Stimulated activated CD4-positive, alpha-beta T cell treated with anti-CD3 and anti-CD28 coated beads, Interleukin-4, amount 100 ng/mL, for 48 hours (primary cell): ENCODE measurements around the gene ATP9A.
"Not testable (repeated sequence)": the region's sequence is repeated elsewhere in the genome, so short reads cannot be mapped to it uniquely, and the experiment has no call there.

Source experiments
- DNase-seq, 2 donors: peaks; one replicate each; pipeline ENCODE4 v3.0.0-alpha.2; 2020; ENCODE audit warnings: low read depth in 2 of 2

The ATP9A gene

DNA sequence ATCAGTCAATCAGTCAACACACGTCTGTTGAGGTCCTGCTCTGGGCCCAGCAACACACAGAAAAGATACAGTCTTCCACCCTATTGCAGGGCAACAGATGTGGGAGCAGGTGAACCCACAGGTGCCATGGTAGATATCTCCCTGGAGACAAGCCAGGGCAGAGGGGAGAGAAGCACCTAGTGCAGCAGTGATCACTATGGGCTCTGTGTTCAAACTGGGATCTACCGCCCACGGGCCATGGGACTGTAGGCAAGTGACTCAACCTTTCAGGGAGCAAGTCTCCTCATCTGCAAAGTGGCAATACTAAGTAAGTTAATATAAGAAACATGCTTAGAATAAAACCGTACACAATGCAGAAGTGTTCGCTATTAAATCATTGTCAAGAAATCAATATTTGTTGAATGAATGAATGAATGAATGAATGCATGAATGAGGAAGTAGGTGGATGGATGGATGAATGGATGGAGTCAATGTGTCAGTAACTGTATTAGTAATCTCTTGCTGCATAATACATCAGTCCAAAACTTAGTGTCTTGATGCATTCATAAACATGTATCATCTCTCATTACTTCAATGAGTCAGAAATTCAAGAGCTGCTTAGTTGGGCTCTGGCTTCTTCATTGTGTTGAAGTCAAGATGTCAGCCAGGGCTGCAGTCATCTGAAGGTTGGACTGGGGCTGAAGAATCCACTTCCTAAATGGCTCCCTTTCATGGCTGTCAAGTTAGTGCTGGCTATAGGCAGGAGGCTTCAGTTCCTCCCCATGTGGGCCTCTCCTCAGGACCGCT lies 193.7 kb downstream of the ATP9A start:
- DNase-seq: peak; percentile 49 to 57

DNA sequence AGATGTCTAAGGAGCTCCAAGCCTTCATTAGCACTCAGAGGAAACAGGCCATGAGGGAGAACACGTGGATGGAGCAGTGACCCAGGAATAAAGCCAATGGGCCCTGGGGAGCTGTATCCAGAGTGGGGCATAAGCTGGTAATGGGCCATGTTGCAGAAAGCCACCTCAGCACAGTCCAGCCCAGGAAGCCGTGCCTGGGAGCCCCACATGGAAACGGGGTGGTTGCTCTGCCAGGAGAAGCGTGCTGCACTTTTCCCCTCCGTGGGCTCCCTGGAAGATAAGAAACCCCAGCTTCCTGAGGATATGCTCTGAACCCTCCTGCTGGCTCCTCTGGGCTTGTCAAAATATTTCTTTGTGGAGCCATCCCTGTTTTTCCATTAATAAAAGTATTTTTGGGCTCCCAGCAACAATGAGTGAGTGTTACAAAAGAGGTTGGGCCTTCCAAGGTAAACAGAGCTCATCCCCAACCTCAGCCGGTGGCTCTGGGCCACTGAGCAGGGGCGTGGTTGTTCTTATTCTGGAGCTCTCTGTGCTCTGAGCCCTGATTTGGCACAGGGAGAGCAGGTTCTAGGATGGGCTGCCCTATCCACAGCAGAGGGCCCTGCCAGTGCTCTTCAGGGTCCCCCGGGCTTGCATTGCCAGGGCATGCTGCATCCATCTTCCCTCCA lies 194.5 kb downstream of the ATP9A start:
- no peak for DNase-seq

DNA sequence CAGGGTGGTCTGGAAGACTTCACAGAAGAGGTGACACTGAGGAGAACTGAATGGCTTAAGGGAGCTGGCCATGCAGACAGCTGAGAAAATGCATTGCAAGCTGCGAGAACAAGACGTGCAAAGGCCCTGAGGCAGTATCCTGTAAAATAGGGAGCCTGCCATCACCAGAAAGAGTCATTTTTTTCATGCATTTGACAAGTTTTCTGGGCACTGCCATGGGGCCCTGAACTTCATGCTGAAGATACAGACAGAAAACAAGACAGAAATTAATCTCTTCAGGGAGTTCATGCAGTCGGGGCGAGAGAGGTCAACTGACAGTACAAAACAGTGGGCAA lies 196.8 kb downstream of the ATP9A start:
- DNase-seq: no peak

DNA sequence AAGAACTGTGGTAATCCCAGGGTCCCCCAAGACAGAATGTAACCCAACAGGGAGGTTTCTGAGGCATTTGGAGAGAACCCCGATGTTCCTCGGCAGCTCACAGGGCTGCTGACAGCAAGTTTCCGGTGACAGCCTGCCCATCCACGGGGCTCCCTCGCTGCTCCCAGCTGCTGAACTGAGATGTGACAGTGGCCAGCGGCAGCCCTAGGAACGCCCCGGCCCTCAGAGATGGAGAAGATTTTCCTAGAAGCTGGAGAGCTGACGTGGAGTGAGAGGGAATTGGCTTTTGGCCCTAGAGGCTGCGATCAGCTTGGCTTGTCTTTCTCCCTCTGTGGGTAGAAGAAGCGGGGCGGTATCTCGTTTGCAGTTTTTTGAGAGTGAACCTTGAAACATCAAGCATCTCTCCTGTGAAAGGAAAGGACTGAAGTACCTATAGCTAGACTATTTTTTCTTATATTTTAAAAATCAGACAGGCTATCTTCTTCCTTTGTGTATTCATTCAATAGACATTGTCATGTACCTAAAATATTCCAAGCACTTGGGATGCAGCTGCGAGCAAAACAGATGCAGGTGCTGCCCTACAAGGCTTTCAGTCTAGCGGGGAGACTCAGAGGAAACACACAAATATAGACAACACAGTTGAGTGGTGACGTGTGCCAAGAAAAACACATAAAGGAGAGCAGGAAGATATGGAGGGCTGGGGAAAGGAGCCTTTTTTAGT lies 197.3 kb downstream of the ATP9A start:
- no peak for DNase-seq

DNA sequence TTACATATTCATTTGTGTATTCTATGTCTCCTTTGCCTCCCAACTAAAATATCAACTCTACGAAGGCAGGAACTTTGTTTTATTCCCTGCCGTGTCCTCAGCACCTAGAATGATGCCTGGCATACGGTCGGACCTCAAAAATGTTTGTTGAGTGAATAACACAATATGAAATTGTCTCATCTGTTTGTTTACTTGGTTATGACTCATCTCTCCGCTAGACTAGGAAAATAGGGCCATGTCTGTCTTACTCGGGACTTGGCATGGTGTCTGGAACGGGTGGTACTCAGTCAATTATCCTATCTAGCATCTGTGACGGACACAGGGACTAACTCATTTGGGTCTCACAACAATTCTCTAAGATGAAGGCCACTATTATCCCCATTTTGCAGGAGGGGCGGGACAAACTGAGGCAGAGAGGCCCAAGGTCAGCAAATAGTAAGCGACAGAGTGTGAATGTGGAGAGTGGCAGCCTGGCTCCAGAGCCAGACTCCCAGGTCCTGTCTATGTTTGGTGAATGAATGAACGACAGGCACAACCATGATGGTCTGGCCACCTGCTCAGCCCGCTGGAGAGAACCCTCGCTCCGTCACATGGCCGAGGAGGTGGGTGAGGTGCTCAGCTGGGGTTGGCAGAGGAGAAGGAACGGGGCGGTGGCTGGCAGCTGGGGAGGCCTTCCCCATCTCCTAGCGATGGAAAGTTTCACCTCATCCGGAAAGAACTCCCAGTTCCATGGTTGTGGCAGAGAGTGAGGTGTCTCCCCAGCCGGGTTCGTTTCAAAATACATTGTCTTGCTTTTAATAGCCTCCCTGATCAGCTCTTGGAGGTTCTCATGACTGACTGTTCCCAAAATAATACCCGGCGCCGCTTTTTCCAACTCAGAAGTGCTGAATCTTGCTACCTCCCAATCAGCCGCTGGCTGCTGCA lies 198.1 kb downstream of the ATP9A start:
- DNase-seq: no peak

DNA sequence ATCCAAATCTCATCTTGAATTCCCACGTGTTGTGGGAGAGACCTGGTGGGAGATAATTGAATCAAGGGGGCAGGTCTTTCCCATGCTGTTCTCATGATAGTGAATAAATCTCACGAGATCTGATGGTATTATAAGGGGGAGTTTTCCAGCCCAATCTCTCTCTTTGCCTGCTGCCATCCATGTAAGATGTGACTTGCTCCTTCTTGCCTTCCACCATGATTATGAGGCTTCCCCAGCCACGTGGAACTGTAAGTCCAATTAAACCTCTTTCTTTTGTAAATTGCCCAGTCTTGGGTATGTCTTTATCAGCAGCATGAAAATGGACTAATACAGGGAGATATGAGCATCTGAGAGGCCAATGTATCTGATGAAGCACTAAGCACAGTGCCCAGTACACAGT lies 199.7 kb downstream of the ATP9A start:
- not testable (repeated sequence) for DNase-seq

DNA sequence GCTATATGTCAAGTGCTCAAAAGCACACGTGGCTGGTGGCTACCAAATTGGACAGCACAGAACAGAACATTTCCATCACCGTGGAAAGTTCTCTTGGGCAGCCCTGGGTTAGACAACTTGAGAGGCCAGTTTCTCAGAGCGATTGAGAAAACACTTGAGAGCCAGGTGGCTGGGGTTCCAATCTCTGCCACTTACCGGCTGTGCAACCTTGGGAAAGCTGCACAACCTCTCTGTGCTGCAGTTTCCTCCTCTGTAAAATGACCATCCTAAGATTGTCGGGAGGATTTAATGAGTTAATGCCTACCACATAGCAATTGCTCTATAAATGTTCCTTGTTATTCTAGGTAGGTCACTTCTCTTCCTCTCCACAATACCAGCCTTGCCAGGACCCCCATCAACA lies 200.6 kb downstream of the ATP9A start:
- DNase-seq: no peak

DNA sequence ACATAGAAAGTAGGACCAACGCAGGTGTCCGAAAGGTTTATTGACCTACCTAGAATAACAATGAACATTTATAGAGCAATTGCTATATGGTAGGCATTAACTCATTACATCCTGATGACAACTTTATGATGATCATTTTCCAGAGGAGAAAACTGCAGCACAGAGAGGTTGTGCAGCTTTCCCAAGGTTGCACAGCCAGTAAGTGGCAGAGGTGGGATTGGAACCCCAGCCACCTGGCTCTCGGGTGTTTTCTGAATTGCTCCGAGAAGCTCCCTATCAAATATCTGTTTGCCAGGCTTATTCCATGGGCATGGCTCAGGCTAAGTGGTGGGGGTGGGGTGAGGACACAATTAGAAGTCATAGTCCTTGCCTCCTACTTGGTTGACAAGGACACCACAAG lies 201.6 kb downstream of the ATP9A start:
- DNase-seq: no peak

DNA sequence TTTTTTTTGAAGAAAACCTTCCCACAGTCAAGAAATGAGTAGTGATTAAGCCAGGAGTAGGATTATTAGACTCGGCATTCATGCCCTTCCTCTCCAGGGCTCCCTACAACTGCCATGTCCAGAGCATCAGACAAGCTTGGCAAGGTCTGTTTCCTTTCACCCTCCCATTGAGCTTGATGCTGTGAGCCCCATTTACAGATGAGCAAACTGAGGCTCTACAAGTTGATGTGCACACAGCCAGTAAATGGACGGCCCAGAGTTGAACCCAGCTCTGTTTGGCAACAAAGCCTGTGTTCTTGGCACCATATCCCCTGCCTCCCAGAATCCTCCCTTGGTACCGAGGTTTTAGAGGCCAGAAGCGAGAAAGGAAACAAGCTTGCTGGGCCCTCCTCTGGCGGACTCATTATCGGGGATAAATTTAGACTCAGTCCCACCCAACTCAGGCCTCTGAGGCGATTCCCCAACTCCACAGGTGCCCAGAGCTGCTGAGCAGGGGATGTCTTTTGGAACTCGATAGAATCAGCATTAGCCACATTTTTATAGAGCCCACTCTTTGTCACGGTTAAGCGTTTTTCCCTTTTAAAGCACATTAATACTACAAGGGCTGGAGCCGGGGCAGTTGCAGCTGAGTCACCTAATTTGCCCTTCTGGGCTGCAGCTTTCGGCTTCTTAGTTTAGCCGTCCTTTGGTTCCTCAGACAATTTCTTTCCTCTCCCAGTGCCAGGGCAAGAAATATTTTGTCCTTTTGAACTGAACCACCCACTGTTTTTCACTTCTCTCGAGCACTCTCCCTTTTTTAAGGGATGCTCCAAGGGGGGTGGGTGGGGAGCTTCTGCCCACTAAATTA lies 202.7 kb downstream of the ATP9A start:
- DNase-seq: no peak

DNA sequence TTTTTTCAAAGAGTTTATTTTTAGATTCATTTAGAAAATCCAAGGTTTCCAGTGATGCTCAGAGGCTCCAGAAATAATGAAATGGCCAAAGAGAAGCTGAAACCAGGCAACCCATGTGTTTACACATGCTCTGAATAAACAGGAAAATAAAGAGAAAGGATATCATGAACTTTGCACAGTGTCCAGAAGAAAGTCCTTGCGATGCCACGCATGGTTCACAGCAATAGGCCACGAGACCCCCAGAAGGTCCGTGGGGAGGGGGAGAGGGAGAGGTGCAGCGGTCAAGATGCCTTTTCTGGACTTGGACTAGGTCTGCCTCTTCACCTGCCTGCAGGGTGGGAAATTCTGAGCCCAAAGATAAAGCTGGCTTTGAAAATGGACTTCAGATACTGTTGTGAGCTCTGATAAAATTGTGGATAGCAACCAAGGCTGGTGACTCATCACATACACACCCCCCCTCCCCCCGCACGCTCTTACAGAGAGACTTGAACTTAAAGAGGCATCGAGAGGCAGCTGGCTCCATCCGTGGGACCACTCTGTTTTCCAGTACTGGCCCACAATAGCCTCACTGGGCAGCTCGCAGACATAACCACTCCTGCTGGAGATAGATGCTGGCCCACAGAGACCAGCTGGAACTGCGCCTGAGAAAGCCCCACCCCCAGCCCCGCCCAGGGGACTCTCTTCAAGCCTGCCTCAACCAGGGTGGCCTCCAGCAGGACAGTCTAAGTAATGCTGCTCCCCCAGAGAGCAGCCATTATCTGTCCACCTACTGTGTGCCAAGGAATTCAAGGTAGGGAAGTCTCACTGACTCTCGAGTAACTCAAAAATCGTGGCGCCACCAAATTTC lies 204.5 kb downstream of the ATP9A start:
- peak in 1 of 2 donors; percentile 16 for DNase-seq

DNA sequence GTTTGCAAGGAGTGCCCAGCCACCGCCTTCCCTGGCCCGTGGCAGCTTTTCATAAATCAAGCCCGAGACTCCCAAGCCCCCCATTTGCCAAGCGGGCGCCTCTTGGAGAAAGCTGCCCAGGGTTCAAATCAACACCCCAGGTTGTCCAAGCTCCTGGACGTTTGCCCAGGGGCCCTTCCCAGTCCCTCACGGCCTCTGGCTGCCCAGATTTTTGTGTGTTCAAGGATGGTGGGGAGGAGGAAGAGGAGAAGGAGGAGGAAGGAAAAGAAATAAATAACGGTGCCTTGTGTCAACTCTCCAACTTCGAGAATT lies 205.1 kb downstream of the ATP9A start:
- DNase-seq: no peak

DNA sequence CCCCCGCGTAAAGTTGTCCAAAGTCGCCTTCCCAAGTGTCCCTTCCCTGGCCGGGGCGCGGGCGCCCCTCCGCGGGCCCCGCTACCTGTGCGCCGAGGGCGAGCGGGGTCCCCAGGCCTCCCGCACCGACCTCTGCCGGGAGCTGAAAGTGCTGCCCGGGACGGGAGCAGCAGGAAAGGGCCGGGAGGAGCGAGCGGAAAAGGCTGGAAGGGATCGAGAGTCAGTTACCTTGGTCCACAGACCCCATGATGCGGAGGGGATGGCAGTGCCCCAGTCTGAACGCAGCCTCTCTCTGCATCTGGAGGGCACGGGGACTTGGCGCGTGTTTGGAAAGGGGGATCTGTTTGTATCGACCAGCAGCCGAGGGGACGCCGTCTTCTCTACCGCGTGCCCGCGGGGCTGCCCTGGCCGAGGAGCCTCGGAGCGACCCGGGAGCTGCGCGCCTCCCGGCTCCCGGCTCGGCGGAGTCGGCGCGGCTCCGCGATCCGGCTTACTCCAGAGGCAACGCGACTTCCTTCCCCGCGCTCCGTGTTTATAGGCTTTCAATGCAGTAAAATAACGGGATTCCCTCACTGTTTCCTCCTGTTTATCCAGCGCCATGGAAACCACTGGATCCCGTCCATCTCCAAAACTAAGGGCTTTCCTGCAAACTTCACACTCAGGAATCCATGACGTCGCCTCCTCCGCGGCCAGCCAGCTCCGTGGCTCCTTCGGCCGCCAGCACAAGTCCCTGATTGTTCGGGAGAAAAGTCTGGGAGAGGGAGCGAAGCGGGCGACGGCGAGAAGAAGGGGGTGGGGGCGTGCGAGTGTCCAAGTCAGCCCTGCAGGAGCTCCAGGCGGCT lies 205.6 kb downstream of the ATP9A start:
- DNase-seq: no peak

DNA sequence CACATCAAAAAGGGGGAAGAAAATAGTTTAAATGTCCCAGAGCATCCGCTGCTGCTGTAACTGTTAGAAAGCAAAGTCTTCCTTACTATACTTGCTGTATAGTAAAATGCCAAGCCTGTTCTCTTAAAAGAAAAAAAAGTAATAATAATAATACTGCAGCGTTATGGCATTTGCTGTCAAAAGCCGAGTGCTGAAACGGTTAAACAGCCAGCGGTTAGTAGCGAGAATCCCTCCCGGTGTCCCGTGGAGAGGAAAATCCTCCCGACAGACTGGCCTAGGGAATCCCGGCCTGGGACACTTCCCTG lies 206.2 kb downstream of the ATP9A start:
- no peak for DNase-seq

DNA sequence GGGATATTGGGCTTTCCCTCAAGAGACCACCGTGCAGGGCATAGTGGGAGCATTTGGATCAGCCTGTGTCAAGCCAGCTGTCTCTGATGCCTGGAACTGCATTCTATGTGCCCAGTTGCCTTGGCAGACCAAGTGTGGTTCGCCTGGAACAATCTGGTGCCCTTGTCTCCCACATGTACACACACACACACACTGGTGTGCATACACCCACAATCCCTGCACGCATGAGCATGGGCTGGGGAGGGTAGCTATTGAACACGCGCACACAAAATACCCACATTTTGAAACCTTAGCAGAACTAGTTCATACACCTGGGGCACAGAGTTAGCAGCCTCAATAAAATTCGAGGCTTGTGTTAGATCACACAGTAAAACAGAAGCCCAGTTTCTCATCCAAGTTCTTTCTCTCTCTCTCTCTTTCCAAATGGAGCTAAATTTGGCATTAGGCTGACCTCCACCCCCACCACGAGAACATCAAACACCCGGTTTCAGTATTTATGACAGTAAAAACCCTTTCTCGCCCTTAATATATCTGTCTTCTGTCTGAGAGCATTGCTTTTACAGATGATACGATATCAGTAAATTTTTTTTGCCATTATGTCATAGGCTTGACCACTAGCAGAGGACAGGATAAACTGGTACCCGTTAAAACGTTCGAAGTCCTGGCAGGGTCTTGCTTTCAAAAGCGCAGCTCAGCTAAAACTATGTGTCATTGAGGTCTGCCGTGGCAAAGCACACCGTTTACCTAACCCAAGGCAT lies 207.5 kb downstream of the ATP9A start:
- no peak for DNase-seq

DNA sequence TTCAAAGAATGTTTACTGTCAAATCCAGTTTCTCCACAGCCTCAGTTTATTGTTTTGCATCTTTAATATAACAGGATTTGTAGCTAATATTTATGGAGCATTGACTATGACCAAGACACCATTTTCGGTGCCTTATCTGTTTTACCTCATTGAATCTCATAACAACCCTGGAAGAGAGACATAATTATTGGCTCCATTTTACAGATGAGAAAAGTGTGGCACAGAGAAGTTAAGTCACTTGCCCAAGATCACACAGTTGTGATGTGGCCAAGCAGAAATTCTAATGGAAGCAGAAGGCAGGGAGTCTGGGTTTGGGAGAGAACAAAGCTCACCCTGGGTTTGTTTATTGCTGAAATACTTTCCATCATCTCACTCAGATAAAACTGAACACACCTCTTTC lies 208.1 kb downstream of the ATP9A start:
- no peak for DNase-seq

DNA sequence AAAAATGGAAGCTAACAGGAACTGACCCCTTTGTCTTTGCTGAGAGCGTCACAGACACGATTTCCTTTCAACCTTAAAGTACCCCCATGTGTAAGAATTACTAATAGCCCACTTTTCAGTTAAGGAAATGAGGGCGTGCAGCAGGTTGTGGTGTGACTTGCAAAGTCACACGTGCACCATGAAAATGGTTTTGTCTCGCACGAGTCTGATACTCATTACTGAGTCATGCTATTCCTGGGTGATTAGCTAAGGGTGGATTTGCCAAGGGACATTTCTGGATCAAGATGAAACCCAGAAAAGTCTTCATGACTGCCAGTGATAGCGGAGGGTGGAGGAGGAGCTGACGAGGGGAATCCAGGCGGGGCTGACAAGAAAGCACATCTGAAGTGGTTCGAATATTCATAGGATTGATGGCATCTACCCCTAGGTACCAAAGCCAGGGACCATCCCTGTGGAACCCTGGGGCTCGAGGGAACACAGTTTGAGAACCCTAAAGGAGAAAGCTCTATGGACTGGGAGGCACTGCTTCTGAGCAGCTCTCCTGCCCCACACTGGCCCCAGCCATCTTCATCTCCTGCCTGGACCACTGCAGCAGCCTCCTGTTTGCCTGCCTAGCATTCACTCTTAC lies 213.5 kb downstream of the ATP9A start:
- DNase-seq: no peak

DNA sequence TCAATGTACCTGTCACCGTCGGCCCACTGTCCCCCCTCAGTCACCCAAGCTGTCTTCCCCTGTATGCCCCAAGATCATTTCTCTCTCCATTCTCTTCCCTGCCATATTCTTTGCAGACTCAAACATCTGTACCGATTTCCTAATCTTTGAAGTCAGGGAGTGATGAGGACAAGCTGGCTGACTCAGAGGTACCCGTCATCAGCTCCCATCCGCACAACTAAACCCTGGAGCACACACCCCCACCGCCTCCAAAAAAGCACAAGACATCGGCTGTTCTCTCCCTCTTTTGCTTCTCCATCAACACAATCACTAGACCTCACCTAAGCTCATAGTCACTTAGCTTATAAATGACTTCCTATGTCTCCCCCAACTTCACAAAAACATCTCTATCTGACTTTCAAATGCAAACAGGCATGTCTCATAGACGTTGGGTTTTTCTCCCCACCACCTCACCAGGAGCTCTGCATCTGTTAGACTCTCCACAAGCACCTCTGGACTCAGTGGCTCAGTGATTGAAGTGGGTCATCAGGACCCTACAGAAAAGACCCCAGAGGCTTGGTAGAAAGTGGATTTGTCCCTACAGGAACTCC lies 214.2 kb downstream of the ATP9A start:
- DNase-seq: no peak

DNA sequence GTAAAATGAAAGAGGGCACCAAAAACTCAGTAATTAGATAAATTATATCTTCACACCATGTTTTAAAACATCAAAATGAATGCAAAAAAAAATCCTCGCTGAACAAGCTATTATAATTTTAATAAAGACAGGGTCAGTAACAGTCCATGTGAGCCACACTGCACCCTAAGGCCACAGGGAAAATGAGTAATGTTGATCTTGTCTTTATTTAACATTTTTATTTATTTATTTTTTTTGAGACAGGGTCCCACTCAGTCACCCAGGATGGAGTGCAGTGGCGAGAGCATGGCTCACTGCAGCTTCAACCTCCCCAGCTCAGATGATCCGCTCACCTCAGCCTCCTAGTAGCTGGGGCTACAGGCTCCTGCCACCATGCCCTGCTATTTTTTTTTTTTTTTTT lies 217.0 kb downstream of the ATP9A start:
- DNase-seq: no peak
